Colonic mucosa (tissue), 4 donors: ENCODE results near the gene CPNE9. TPM values are rescaled to one million over a fixed set of nuclear protein-coding genes. Genes with fewer than 3 reads are reported as not detected.
A peak's percentile ranks its signal among the peaks of the same experiment; 100 is the strongest.

Experiments used
- DNase-seq: peaks from one replicate; pipeline ENCODE4 v3.0.0-alpha.2; 2020
- H3K27ac ChIP-seq: fragments of 200-600 bp; one replicate; pipeline ENCODE4 v1.8.0; 2021
- H3K27me3 ChIP-seq: fragments of 200-600 bp; one replicate; pipeline ENCODE4 v1.8.0; 2021
- H3K36me3 ChIP-seq: fragments of 200-600 bp; one replicate; pipeline ENCODE4 v1.8.0; 2021
- H3K4me1 ChIP-seq: fragments of 200-600 bp; one replicate; pipeline ENCODE4 v1.8.0; 2021; ENCODE audit warnings: mild to moderate bottlenecking
- H3K4me3 ChIP-seq: fragments of 200-600 bp; one replicate; pipeline ENCODE4 v1.8.0; 2021
- H3K9ac ChIP-seq, 2 donors: one replicate each; pipeline ENCODE4 v1.7.0; 2013; ENCODE audit warnings: control low read depth in 2 of 2, low read depth in 2 of 2, low read length in 2 of 2
- H3K9me3 ChIP-seq: fragments of 200-600 bp; one replicate; pipeline ENCODE4 v1.8.0; 2021
- CTCF ChIP-seq: fragments of 200-600 bp; IDR thresholded peaks from one replicate; pipeline ENCODE4 v1.8.0; 2022; ENCODE audit warnings: antibody characterized with exemption, mild to moderate bottlenecking
- intact Hi-C: fragments of 100-400 bp; cut with DNase I; formaldehyde crosslinking; loops from one replicate; pipeline ENCODE4 v1.14.1; 2022
- total RNA-seq, 2 donors: library from RNA; stranded (reverse); fragmentation: NEBNext Ultra II Directional in 1 of 2; extraction: Animal tissue kit (Norgen Biotek cat#: 25700) in 1 of 2; gene quantifications; one replicate each; pipeline ENCODE4 v1.2.1, GENCODE V29; 2021
- donor health status: healthy.
- donor health status: DM: no; HTN: no; CAD: no.
- donor health status: DM: no; HTN: no; CAD: no.

CPNE9 gene
- total RNA-seq, 2 donors from 2014 or later = not detected

GRCh38 chr3:9730657-9731205 is 27.1 kb downstream of the CPNE9 start:
- H3K9me3 ChIP-seq = no peaks in the 10 kb centered on the region
- TF ChIP-seq CTCF = no peak
- H3K27ac ChIP-seq = peak overlapping the region; percentile 95
- peaks cover 17% of the 10 kb centered on the region for H3K4me1 ChIP-seq
- no peaks in the 10 kb centered on the region for H3K36me3 ChIP-seq
- H3K9ac ChIP-seq = peak overlapping the region in 1 of 2 donors; percentile 51
- intact Hi-C loops = no loop called here
- H3K4me3 ChIP-seq = peak overlapping the region; percentile 100
- no peak for DNase-seq
- no peaks in the 10 kb centered on the region for H3K27me3 ChIP-seq

DNA sequence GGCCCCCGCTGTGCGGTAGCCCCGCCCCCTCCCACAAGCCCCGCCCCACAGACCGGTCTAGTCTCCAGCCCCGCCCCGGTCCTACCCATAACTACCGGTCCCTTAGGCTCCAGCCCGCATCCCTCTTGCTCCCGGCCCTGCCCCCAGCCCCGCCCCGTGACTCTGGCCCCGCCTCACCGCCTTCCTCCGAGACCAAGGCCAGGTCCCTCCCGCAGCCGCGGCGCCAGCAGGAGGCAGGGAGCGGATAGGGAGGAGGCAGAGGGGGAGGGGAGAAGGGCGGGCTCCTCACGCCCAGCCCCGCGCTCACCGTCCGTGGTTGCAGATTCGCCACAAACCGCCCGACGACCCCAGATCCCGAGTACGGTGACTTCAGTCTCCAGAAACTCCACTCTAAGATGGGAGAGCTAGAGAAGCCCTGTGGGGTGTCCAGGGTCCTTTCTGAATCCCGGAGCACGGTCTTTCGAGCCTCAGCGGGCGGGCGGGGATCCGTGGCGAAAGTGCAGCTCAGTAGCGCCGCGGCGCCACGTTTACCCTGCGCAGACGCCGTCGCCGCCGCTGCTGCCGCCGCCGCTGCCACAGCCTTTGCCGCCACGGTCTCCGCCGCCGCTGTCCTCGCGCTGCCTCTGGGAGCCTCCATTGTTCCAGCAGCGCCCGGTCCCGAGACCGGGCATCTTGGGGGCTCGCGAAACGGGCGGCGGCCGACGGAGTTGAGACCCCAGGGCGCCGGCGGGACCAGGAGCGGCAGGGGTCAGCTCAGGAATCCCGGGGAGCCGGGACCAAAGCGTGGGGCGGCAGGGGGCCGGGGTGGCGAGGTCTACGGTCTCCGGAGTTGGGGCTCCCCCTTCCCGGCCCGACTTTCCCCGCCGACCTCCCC is 27.8 kb downstream of the CPNE9 start, which contains the start of gene BRPF1:
Gene BRPF1, plus strand, starts transcription at position 530 of the 874 bp plus-strand sequence. CDS start 2,406 bp downstream, outside the sequence.
- no peaks in the 10 kb centered on the region for H3K9me3 ChIP-seq
- no peaks in the 10 kb centered on the region for H3K27me3 ChIP-seq
- TF ChIP-seq CTCF = no peak
- peak; percentile 100 for DNase-seq
- H3K27ac ChIP-seq = peak within 1 kb of the TSS; percentile 95
- intact Hi-C loops = no loop called here
- peaks cover 17% of the 10 kb centered on the region for H3K4me1 ChIP-seq
- H3K9ac ChIP-seq = peak within 1 kb of the TSS; percentile 51 to 80
- H3K36me3 ChIP-seq = no peaks in the 10 kb centered on the region
- H3K4me3 ChIP-seq = peak within 1 kb of the TSS; percentile 100

DNA sequence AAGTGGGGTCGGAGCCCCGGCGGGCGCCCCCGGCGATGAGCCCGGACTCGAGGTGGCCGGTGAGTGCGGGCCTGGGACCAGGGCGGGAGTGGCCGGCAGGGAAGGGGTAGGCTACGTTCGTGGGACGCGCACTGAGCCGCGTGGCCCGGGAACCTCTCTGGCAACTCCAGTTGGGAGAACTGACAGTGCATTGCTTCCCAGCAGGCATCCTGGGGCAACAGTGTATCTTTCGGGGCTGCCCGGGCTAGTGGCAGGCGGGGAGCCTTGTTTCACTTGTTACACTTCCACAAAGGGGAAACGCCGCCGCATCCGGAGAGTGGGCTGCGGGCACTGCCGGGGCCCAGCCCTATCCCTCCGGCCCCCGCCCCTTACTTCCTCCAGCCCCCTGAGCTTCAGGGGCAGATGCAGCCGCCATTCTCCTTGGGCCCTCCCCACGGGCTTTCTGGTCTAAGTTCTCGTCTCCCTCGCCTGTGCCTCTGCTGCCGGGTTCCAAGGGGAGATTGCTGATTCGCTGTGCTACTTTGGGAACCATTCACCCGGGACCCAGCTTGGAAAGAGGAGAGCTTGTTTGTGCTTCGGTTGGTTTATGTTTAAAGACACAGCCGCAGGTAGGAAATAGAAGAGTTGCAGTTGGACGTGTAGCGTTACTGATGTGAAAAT is 28.6 kb downstream of the CPNE9 start:
- TF ChIP-seq CTCF = no peak
- H3K9ac ChIP-seq = peak overlapping the region; percentile 48 to 80
- no peaks in the 10 kb centered on the region for H3K36me3 ChIP-seq
- H3K4me3 ChIP-seq = peak overlapping the region; percentile 100
- peak; percentile 34 for DNase-seq
- no peaks in the 10 kb centered on the region for H3K9me3 ChIP-seq
- H3K27me3 ChIP-seq = no peaks in the 10 kb centered on the region
- intact Hi-C loops = no loop called here
- peak overlapping the region; percentile 95 for H3K27ac ChIP-seq
- H3K4me1 ChIP-seq = peaks cover 17% of the 10 kb centered on the region

GRCh38 chr3:9732740-9733115 is 29.1 kb downstream of the CPNE9 start:
- intact Hi-C loops = no loop called here
- DNase-seq = no peak
- Histone ChIP-seq H3K27me3 (no peaks in the 10 kb centered on the region), H3K27ac (no peak overlapping the region), H3K36me3 (no peaks in the 10 kb centered on the region), H3K9me3 (no peaks in the 10 kb centered on the region), H3K9ac (peak overlapping the region; percentile 48 to 80), H3K4me1 (peaks cover 17% of the 10 kb centered on the region), H3K4me3 (peak overlapping the region; percentile 100)
- TF ChIP-seq CTCF = no peak

GRCh38 chr3:9736831-9737230 is 33.2 kb downstream of the CPNE9 start:
- H3K9ac ChIP-seq = no peak overlapping the region
- H3K27me3 ChIP-seq = no peaks in the 10 kb centered on the region
- H3K4me1 ChIP-seq = peaks cover 14% of the 10 kb centered on the region
- H3K36me3 ChIP-seq = peaks cover 16% of the 10 kb centered on the region
- no peak for DNase-seq
- H3K4me3 ChIP-seq = no peak overlapping the region
- TF ChIP-seq CTCF = no peak
- no peak overlapping the region for H3K27ac ChIP-seq
- no peaks in the 10 kb centered on the region for H3K9me3 ChIP-seq
- intact Hi-C loops = no loop called here
